Left hindlimb (tissue), 1 donor: ENCODE results near the gene HSPG2.
"Not testable (repeated sequence)": the region's sequence is repeated elsewhere in the genome, so short reads cannot be mapped to it uniquely, and the experiment has no call there.

Experiments used
- DNase-seq: peaks from one replicate; pipeline ENCODE4 v3.0.0-alpha.2; 2018

HSPG2 gene

GRCh38 chr1:21911205-21912001, 25.7 kb downstream of the HSPG2 start:
- DNase-seq: peak; percentile 89

- DNase-seq: no peak
Measured at GRCh38 chr1:21910558-21911204, 26.4 kb downstream of the HSPG2 start.

GRCh38 chr1:21909787-21910503, 27.2 kb downstream of the HSPG2 start:
- DNase-seq: peak; percentile 90

GRCh38 chr1:21909286-21909759, 27.8 kb downstream of the HSPG2 start:
- DNase-seq: no peak

- DNase-seq: not testable (repeated sequence)
Measured at GRCh38 chr1:21907737-21908534, 29.2 kb downstream of the HSPG2 start.

GRCh38 chr1:21907079-21907418, 30.1 kb downstream of the HSPG2 start:
- no peak for DNase-seq

- no peak for DNase-seq
Measured at GRCh38 chr1:21906173-21907078, 30.7 kb downstream of the HSPG2 start.

GRCh38 chr1:21904704-21905520, 32.2 kb downstream of the HSPG2 start:
- no peak for DNase-seq

GRCh38 chr1:21904454-21904703, 32.7 kb downstream of the HSPG2 start:
- no peak for DNase-seq

GRCh38 chr1:21903638-21904453, 33.3 kb downstream of the HSPG2 start:
- DNase-seq: no peak

GRCh38 chr1:21902026-21903012, 34.8 kb downstream of the HSPG2 start:
- DNase-seq: no peak

GRCh38 chr1:21901473-21901847, 35.6 kb downstream of the HSPG2 start:
- no peak for DNase-seq

GRCh38 chr1:21900766-21901472, 36.2 kb downstream of the HSPG2 start:
- DNase-seq: no peak

- DNase-seq: no peak
Measured at GRCh38 chr1:21899987-21900386, 37.1 kb downstream of the HSPG2 start.

- DNase-seq: no peak
Measured at GRCh38 chr1:21899267-21899810, 37.8 kb downstream of the HSPG2 start.

GRCh38 chr1:21898326-21899200, 38.5 kb downstream of the HSPG2 start:
- no peak for DNase-seq

GRCh38 chr1:21897844-21898243, 39.3 kb downstream of the HSPG2 start:
- DNase-seq: no peak
